ENCODE data around the gene MTMR10.

- no peak for TF ChIP-seq EZH2 (IDR thresholded peaks at IDR 0.05; ENCODE audit: insufficient read depth, poor library complexity, severe bottlenecking)
- no peak for TF ChIP-seq EZH2phosphoT487 (IDR thresholded peaks at IDR 0.05; ENCODE audit: insufficient read depth, low read depth)
These were observed 77.7 kb downstream of the MTMR10 start for GRCh38 chr15:30913761-30914160.
